HG02970 (cell line): ENCODE results near the gene TMEM147.
A peak's percentile ranks its signal among the peaks of the same experiment; 100 is the strongest.

ENCODE experiments used
- ATAC-seq: cut with Tn5 transposase; IDR thresholded peaks from one replicate; pipeline ENCODE4 v1.9.1; 2021; ENCODE audit warnings: mild to moderate bottlenecking, moderate library complexity, moderate number of reproducible peaks; ENCODE audit not compliant: unreplicated experiment, low FRiP score

TMEM147 gene

GRCh38 chr19:35545001-35545854 is at the start of gene TMEM147:
TMEM147 (plus strand) TSS chr19:35545626; CDS start chr19:35545740, 114 bp downstream.
- peak; percentile 85 for ATAC-seq

GRCh38 chr19:35497406-35497805 is 48.0 kb upstream of the TMEM147 start:
- no peak for ATAC-seq

GRCh38 chr19:35498220-35498619 is 47.2 kb upstream of the TMEM147 start:
- ATAC-seq = no peak

GRCh38 chr19:35498984-35499527 is 46.4 kb upstream of the TMEM147 start:
- no peak for ATAC-seq

GRCh38 chr19:35500611-35501010 is 44.8 kb upstream of the TMEM147 start:
- ATAC-seq = no peak

GRCh38 chr19:35501684-35502083 is 43.7 kb upstream of the TMEM147 start:
- ATAC-seq = no peak

- no peak for ATAC-seq
These were observed 42.7 kb upstream of the TMEM147 start for GRCh38 chr19:35502751-35503150.

- no peak for ATAC-seq
These were observed 39.4 kb upstream of the TMEM147 start for GRCh38 chr19:35506011-35506410.

- no peak for ATAC-seq
These were observed 37.9 kb upstream of the TMEM147 start for GRCh38 chr19:35507561-35507960.

- ATAC-seq = no peak
These were observed 37.3 kb upstream of the TMEM147 start for GRCh38 chr19:35508129-35508528.

- no peak for ATAC-seq
These were observed 36.3 kb upstream of the TMEM147 start for GRCh38 chr19:35509018-35509652.

GRCh38 chr19:35509861-35510625 is 35.4 kb upstream of the TMEM147 start:
- no peak for ATAC-seq

- ATAC-seq = no peak
These were observed 34.8 kb upstream of the TMEM147 start for GRCh38 chr19:35510626-35510964.

GRCh38 chr19:35511337-35511736 is 34.1 kb upstream of the TMEM147 start:
- ATAC-seq = no peak

- no peak for ATAC-seq
These were observed 32.4 kb upstream of the TMEM147 start for GRCh38 chr19:35512831-35513627.

GRCh38 chr19:35513628-35514281 is 31.7 kb upstream of the TMEM147 start, which contains the start of gene DMKN:
DMKN (minus strand) TSS chr19:35513649; CDS start chr19:35513475, 174 bp downstream.
- no peak for ATAC-seq

GRCh38 chr19:35514282-35514809 is 31.1 kb upstream of the TMEM147 start:
- ATAC-seq = no peak

- ATAC-seq = no peak
These were observed 29.1 kb upstream of the TMEM147 start for GRCh38 chr19:35516310-35516709.

GRCh38 chr19:35517342-35517741 is 28.1 kb upstream of the TMEM147 start:
- no peak for ATAC-seq
